Skin epidermis (tissue), 12 donors: ENCODE results near the gene MNX1.

ENCODE experiments used
- H3K27ac ChIP-seq, 21 experiments: fragments of 200-600 bp; sonication (generic) in 11 of 21; one replicate each; pipeline ENCODE4 v1.5.0; 2020; ENCODE audit warnings: mild to moderate bottlenecking in 3 of 21, inconsistent platforms in 2 of 21, moderate library complexity in 2 of 21
- H3K4me3 ChIP-seq, 7 experiments: fragments of 200-600 bp; sonication (generic) in 2 of 7; one replicate each; pipeline ENCODE4 v1.5.0; 2020; ENCODE audit warnings: inconsistent platforms in 2 of 7, mild to moderate bottlenecking in 2 of 7, moderate library complexity in 1 of 7

Gene MNX1

DNA sequence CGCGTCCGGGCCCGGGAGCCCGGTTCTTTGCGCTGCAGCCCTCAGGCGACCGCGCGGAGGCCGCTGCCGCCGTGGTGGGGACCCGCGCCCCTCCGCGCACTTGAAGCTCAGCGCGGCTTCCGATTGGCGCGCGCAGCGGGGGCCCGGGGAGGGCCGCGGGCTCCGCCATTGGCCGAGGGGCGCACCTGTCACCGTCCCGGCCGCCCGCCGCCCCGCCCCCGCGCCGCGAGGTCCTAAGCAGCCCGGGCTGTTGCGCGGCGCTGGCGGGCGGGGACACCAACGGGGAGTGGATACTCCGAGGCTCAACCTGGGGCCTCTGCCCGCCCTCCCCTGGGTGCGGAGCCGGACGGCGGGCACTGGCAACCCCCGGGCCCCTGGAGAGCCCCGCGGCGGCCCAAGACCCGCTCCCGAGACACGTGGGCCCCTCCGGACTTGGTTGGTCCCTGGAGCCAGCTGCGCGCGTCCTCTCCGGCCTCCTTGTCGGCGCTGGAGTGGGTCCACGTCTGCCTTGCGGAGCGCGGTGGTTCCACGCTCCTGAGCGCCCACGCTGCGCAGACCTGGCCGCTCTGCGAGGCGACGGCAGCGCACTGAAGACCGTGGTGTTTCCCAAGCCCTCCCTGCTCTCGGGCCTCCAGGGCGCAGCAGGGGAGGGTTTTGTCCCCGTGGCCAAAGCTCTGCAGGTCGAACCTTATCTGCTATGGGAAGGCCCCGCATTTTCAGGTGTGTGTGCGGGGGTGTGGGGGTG is at the start of gene MNX1:
Gene MNX1, minus strand, starts transcription at position 76 of the 745 bp plus-strand sequence. CDS start 313 bp downstream, outside the sequence.
- H3K4me3 ChIP-seq, result peak within 1 kb of the TSS; percentile 24 to 57 (median 41)
- H3K27ac ChIP-seq, result no peak within 1 kb of the TSS

DNA sequence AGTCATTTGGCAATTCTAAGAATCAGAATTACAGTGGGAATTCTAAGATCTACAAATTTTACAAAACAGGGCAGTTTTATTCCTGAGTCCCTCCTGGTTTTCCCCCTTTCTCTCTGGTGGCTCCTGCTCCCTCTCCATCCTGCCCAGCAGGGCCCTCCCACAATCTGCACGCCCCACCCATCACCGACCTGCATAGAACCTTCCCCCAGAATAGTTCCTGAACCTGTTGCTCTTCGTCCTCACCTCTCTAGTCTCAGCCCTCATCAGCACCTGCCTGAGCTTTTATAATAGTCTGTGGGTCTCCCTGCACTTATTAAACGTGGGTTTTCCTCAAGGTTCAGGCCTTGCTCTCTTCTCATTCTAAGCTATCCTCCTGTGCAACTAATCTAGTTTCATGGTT is 49.1 kb upstream of the MNX1 start:
- no peak overlapping the region for H3K27ac ChIP-seq
- H3K4me3 ChIP-seq, result no peak overlapping the region

DNA sequence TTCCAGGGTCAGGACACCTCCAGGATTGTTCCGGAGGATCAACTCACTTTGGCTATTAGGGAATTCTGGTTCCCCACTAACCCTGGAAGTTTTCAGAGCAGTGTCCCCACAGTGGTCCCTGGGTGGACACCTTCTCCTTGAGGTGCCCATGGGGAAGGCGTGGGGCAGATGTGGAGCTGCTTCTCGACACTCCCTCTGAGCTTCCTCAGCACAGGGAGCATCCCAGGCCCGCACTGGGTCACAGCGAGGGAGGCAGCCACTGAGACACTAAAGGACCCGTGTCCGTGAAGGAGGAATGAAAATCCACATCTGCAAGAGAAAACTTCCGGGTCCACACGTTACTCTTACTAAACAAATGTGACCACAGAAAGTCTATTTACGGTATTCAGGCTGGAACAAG is 48.2 kb upstream of the MNX1 start:
- Histone ChIP-seq H3K27ac (no peak overlapping the region), H3K4me3 (no peak overlapping the region)

DNA sequence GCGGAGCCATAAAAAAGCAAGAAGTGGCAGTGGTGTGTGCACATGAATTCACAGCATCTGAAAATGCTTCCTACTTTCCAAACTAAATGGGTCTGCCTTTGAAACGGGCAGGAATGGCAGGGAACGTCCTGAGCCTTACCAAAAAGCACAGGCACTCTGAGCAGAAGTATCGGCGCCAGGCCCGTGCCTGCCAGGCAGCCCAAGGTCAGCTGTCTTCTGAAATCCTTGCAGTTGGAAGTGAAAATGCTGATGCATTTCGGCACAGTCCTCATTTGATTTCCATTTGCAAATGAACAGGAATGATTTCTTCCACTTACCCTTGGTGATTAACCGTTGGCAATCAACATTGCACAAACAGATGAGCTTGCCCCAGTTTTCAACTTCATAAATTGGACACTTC is 47.6 kb upstream of the MNX1 start:
- no peak overlapping the region for H3K4me3 ChIP-seq
- no peak overlapping the region for H3K27ac ChIP-seq

DNA sequence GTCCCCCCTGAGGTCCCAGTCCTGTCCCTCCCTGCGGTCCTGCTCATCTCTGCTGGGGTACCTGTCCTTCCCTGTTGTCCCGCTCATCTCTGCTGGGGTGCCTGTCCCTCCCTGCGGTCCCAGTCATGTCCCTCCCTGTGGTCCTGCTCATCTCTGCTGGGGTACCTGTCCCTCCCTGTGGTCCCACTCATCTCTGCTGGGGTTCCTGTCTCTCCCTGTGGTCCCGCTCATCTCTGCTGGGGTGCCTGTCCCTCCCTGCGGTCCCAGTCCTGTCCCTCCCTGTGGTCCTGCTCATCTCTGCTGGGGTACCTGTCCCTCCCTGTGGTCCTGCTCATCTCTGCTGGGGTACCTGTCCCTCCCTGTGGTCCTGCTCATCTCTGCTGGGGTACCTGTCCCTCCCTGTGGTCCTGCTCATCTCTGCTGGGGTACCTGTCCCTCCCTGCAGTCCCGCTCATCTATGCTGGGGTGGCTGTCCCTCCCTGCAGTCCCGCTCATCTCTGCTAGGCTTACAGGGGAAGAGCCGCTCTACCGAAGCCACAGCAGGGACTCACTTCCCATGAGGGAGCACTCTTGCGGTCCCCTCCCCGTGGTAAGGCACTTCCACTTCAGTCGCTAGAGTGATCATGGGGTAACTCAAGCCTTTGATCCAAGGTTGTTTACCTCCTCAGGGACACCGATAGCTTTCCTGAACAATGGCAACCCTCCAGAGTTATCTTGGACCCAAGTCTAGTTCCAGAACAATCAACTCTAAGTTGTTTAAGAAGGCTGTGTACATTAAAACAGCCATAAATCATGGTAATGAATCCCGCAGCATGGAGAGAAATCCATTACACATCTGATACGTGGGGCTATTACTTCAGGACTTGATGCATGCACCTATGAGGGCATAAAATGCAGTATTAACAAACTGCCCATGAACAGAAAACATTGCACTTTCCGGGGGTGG is 46.8 kb upstream of the MNX1 start:
- Histone ChIP-seq H3K27ac (no peak overlapping the region), H3K4me3 (no peak overlapping the region)

DNA sequence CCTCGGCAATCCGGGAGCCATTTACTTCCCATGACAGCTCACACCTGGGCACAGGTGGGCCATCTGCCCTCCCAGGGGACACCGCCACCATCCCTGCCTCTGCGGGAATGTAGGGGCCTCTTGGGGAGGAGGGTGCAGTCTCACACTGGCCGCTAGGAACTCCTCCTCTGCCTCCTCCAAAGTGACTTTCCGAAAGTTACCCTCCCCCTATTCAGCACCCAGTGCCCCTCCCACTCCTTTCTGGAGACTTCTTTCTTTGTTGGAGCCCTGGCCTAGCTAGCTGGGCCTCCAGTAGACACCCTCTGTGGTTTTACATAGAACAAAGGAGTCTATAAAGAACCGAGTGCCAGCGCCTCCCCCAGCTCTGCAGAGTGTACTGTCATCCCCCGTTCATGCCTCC is 45.8 kb upstream of the MNX1 start:
- H3K27ac ChIP-seq, result no peak overlapping the region

DNA sequence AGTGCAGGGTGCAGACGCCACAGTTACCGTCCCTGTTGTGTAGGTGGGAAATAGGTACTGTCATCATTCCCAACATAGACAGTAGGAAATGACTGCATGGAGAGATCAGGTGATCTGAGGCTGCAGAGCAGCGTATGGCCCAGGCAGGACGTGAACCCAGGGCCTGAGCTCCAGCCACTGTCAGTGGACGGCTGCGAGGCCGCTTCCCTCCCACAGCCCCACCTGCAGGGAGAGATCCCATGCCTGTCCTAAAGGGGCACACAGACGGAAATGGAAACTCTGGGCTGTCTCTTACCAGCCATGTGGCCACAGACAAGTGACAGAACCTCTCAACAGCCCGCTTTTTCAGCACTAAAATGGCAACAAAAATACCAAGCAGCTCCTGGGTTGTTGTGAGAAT is 44.5 kb upstream of the MNX1 start:
- no peak overlapping the region for H3K27ac ChIP-seq
- no peak overlapping the region for H3K4me3 ChIP-seq

More for the DNA sequence above, 45.8 kb upstream of the MNX1 start:
- H3K4me3 ChIP-seq, result no peak overlapping the region

DNA sequence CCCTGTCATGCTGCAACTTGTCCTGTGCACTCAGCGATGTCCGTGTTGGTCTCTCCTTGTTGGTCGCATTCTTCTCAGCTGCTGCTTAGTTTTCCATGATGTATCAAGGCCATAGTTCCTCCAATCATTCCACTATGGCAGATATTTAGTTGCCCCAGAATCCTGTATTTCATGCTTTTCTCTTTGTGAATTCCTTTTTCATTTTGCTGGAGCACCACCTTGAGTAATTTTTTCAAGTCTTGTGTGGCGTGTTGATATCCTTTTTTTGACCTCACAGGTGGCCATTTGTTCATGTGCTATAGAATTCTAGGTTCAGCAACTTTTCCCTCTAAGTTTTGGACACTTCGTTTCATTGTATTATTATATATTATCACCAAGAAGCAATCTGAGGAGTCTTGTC is 42.7 kb upstream of the MNX1 start:
- no peak overlapping the region for H3K4me3 ChIP-seq
- H3K27ac ChIP-seq, result no peak overlapping the region

DNA sequence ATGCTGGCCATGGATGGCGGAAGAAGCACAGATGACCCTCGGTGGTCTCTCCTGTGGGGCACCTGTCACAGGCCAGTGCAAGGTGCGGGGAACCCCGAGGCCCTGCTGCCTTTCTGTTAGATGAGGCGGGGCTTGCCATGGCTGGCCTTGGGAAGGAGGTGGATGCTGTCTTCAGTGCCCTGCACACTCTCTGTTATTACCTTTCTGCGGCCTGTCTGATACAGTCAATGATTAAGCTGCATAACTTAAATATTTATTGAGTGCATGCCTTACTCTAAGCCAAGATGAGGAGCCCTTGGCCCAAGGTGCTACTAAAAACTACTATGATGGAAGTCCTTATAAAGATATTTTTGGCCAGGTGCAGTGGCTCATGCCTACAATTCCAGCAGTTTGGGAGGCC is 36.7 kb upstream of the MNX1 start:
- H3K4me3 ChIP-seq, result no peak overlapping the region
- no peak overlapping the region for H3K27ac ChIP-seq

DNA sequence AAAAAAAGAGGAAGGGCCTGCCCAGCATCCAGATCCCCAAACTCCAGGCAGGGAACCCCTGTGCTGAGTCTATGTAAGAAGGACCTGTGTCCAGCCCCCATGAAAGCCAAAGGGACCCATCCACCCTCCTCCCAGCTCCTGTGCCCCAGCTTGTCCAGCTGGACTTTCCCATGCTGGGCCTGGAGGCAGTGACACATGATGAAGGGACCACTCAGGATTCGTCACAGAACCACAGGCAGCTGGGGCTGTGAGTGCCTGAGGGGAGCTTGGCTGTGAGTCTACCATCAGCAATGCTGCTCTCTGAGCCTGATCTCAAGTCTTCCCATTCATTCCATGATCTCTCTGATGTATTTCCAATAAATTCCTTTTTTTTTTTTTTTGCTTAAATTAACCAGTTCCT is 36.2 kb upstream of the MNX1 start:
- Histone ChIP-seq H3K4me3 (no peak overlapping the region), H3K27ac (no peak overlapping the region)

DNA sequence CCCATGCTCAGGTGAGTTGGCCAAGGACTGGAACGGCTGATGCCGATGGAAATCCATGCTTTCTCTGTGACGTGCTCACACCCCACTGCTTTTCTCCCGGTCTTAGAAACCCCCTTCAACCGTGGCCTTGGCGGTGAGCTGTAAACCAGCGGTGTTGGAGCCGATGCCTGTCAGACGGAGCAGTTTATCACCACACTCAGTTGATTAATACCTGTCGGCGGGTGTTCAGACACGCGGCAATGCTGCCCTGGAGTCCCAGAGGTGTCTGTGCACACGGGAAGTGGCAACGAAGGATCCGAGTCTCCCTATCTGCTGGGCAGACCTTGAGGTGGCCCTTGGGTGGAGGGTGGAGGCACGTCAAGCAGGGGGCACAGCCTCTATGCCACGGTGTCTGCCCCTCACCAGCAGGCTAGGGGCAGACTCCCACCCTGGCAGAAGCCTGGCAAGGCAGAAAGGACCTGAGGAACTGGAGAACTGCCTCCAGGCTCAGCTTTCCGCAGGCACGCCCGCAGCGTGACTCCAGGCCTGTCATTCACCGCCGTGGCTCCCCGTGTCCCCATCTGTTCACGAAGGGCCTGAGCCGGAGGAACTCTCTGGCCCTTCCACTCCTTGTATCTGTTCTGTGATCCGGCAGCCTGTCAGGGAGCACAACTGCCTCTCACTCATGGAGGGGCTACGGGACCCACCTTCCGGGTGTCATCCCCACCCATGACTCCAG is 34.6 kb upstream of the MNX1 start:
- H3K27ac ChIP-seq, result peak overlapping the region in 1 of 21 experiments; percentile 31

DNA sequence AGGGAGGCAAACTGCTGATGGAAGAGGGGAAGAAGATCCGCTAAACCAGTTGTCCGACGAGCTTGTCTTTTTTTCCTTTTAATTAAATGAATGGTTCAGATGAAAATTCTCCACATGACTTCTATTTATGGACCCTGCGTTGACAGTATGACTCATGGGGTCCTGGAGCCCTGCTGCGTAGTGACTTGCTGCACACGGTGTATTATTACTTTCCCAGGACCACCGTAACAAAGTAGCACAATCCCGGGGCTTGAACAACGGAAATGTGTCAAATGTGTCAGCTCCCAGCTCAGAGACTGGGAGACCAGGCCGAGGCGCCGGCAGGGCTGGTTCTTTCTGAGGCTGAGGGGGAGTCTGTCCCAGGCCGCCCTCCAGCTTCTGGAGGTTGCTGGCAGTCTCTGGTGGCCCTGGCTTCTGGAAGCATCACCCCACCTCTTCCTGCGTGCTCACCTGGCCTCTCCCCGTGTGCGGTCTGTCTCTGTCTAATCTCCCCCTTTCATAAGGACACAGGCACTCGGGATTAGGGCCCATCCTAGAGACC is 33.8 kb upstream of the MNX1 start:
- peak overlapping the region in 8 of 21 experiments; percentile 1 to 53 (median 37) for H3K27ac ChIP-seq
- H3K4me3 ChIP-seq, result no peak overlapping the region

More for the DNA sequence above, 34.6 kb upstream of the MNX1 start:
- no peak overlapping the region for H3K4me3 ChIP-seq

DNA sequence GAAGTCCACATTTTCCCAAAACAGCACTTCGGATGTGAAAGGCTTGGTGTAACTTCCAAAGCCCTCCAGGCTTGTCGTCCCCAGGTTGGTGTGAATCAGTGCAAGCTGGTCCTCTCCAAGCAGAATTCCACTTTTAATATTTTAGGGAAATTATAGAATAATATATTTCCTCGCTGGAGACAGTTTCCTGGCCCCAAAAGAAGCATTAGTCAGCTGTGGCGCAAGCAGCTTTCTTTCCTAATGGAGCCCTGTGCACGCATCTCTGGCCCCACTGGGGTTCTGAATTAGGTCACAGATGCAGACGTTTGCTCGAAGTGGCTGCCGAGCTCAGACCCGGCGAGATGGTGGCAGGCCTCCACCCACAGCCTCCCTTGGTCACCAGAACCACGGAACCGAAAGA is 33.3 kb upstream of the MNX1 start:
- peak overlapping the region in 6 of 21 experiments; percentile 10 to 53 (median 40) for H3K27ac ChIP-seq

DNA sequence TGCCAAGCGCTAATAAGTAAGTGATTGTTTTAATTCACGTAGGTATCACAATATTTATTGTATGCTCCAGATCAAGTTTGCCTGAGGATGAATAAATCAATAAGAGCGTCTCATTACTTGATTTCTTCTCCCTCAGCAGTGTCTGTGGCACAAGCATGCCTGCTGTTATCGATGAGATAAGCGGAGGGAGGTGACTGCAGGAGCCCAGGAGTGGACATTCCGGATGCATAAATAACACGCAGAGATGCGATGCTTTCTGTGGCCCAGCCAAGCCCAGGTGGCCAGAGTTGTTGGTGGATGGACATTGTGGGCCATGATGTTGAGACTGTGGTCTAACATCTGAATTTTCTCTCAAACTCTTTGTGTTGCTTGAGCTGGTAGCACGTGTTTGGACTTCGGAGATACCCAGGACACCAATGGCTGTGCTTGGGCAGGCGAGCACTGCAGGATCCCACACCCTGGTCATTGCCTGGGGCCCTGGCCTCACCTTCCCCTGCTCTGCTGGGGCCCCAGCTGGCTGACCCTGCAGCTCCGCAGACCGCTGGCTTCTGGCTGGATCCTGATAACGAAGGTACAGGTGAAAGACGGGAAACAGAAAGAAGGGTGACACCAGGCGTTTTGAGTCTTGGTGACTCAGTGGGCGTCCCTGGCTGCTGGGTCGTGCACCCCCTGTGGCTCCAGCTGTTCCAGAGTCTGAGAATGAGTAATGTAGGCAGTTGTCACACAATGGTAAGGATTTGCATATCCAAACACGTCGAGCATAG is 31.2 kb upstream of the MNX1 start:
- Histone ChIP-seq H3K4me3 (no peak overlapping the region), H3K27ac (no peak overlapping the region)

More for the DNA sequence above, 33.3 kb upstream of the MNX1 start:
- H3K4me3 ChIP-seq, result no peak overlapping the region

DNA sequence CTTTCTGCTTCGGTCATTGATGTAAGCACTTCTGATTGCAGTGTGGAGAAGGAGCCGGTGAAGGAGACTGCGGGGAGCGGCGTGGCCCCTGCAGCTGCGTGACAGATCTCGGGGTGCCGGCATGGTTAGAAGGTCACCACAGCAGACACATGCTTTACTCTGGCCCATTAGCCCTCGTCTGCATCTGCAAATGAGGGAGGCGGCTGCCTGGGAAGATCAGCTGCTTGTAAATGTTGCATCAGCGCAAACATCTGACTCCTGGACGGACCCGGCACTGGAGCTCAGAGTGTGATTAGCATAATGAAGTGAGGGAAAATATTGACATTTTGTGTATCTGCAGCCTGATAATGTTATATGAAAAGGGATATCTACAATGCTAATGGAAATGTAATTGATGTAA is 30.5 kb upstream of the MNX1 start:
- no peak overlapping the region for H3K27ac ChIP-seq

DNA sequence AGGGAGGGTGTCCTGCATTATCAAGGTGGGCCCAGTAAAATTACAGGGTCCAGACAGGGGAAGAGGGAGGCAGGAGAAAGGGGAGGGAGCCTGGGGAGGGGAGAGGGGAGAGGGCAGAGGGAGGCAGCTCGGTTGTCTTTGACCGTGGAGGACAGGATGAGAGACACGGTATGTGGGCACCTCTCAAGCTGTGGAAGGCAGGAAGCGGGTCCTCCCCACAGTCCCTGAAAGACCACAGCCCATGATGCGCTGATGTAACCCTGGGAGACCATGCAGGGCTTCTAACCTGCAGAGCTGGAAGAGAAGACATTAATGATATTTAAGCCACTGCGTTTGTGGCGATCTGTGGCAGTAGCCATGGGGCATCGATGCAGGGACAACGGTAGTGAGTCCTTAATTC is 27.2 kb upstream of the MNX1 start:
- Histone ChIP-seq H3K4me3 (no peak overlapping the region), H3K27ac (no peak overlapping the region)

More for the DNA sequence above, 30.5 kb upstream of the MNX1 start:
- no peak overlapping the region for H3K4me3 ChIP-seq

DNA sequence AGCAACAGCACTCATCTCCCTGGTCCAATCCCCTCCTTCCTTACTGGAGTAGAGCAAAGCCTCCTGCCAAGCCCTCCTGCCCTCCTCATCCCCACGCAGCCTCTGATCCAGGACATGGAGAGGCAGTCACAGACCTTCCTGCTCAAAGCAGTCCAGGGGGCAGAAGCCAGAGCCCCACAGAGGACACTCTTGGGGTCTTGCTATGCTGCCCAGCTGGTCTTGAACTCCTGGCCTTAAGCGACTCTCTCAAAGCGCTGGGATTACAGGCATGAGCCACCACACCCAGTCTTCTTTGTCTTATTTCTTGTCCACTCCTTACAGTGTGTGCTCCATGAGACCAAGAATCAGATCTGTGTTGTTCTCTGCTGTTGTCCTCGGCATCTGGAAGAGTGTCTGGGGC is 26.6 kb upstream of the MNX1 start:
- Histone ChIP-seq H3K27ac (no peak overlapping the region), H3K4me3 (no peak overlapping the region)

DNA sequence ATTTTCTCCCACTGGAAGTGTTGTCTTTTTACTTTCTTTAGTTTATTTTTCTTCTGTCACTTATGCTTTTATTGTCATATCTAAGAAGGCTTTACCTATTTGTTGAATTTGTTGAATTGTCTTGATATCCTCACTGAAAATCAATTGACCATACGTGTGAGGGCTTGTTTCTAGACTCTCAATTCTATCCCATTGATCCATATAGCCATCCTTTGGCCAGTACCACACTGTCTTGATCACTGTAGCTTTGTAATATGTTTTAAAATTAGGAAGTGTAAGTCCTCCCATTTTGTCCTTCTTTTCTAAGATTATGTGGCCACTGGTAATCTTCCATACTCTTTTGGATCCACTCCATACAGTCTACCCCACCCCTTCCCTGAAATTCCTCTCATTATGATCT is 25.5 kb upstream of the MNX1 start:
- no peak overlapping the region for H3K27ac ChIP-seq
- no peak overlapping the region for H3K4me3 ChIP-seq

DNA sequence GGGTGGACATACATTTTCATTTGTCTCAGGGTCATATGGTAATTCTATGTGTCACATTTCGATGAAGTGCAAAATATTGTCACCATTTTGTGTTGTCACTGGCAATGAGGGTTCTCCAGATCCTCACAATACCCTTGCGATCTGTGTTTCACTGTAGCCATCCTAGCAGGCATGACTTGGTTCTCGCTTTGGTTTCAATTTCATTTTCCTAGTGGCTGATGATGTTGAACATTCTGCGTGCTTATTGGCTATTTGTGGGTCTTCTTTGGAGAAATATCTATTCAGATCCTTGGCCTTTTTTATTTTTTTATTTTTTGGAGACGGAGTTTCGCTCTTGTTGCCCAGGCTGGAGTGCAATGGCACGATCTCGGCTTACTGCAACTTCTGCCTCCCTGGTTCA is 24.8 kb upstream of the MNX1 start:
- Histone ChIP-seq H3K4me3 (no peak overlapping the region), H3K27ac (no peak overlapping the region)
